A549 (cell line): ENCODE results near the gene RERE.

ENCODE experiments used
- CTCF ChIP-seq: fragments of >200 bp; sonication (Bioruptor Twin); formaldehyde crosslinking; IDR thresholded peaks from 3 replicates; pipeline ENCODE4 v1.5.1; 2016
- EP300 ChIP-seq, 2 experiments: fragments of >200 bp; sonication (Bioruptor Twin); formaldehyde crosslinking; IDR thresholded peaks; 2 replicates in 1 of 2; 3 replicates in 1 of 2; pipeline ENCODE4 v1.6.1; 2016 to 2017
- JUN ChIP-seq, 2 experiments: fragments of >200 bp; sonication (Bioruptor Twin); formaldehyde crosslinking; IDR thresholded peaks; 2 replicates in 1 of 2; 3 replicates in 1 of 2; pipeline ENCODE4 v1.6.1; 2016 to 2017
- KDM1A ChIP-seq: fragments of 200-600 bp; sonication (generic); IDR thresholded peaks from 2 replicates; pipeline ENCODE4 v1.6.1; 2016; ENCODE audit warnings: low read depth, mild to moderate bottlenecking
- MAFK ChIP-seq: fragments of 450-650 bp; IDR thresholded peaks from 2 replicates; pipeline ENCODE4 v1.6.1; 2014; ENCODE audit not compliant: partially characterized antibody
- MAX ChIP-seq: IDR thresholded peaks from 2 replicates; pipeline ENCODE4 v1.6.1; 2012
- MAZ ChIP-seq: fragments of 150-350 bp; IDR thresholded peaks from 2 replicates; pipeline ENCODE4 v1.6.1; 2014; ENCODE audit warnings: antibody characterized with exemption, low read depth, low read length, borderline replicate concordance
- NR3C1 ChIP-seq: fragments of >200 bp; sonication (Bioruptor Twin); formaldehyde crosslinking; IDR thresholded peaks from 3 replicates; pipeline ENCODE4 v1.6.1; 2017
- POLR2A ChIP-seq: IDR thresholded peaks from 2 replicates; pipeline ENCODE4 v1.6.1; 2012; ENCODE audit warnings: mild to moderate bottlenecking, low read length
- RAD21 ChIP-seq, 2 experiments: fragments of >200 bp in 1 of 2; sonication (Bioruptor Twin) in 1 of 2; formaldehyde crosslinking in 1 of 2; IDR thresholded peaks in 1 of 2; conservative IDR thresholded peaks in 1 of 2; 2 replicates in 1 of 2; 3 replicates in 1 of 2; pipeline ENCODE4 v1.6.1; 2012 to 2018; ENCODE audit warnings: inconsistent platforms in 1 of 2
- REST ChIP-seq: fragments of 200-600 bp; sonication (generic); IDR thresholded peaks from 2 replicates; pipeline ENCODE4 v1.6.1; 2016; ENCODE audit warnings: antibody characterized with exemption, mild to moderate bottlenecking, moderate library complexity
- USF2 ChIP-seq: fragments of 450-650 bp; IDR thresholded peaks from 2 replicates; pipeline ENCODE4 v1.6.1; 2014; ENCODE audit warnings: antibody characterized with exemption
- ZFP36 ChIP-seq: fragments of 450-650 bp; IDR thresholded peaks from 2 replicates; pipeline ENCODE4 v1.6.1; 2014; ENCODE audit warnings: borderline replicate concordance; ENCODE audit not compliant: partially characterized antibody

GRCh38 chr1:8782001-8782620, 35.3 kb downstream of the RERE start:
- TF ChIP-seq CTCF (no peak), NR3C1 (no peak), ZFP36 (no peak), JUN (IDR thresholded peaks at IDR 0.05) (no peak), POLR2A (no peak), MAX (no peak), REST (no peak), MAZ (no peak), RAD21 (conservative IDR thresholded peaks at IDR 0.05 in 1 of 2, IDR thresholded peaks at IDR 0.05 in 1 of 2) (no peak), USF2 (no peak), KDM1A (no peak), MAFK (no peak), EP300 (IDR thresholded peaks at IDR 0.05) (no peak)
